B cell (primary cell): Measurements from ENCODE around the gene ZDHHC22.
A peak's percentile ranks its signal among the peaks of the same experiment; 100 is the strongest.

ENCODE experiments used
- EZH2 ChIP-seq: IDR thresholded peaks from 2 replicates; pipeline ENCODE4 v1.6.1; 2012; ENCODE audit warnings: borderline replicate concordance, low read depth, mild to moderate bottlenecking, moderate library complexity, low read length; ENCODE audit not compliant: insufficient read depth, poor library complexity, severe bottlenecking
- TF ChIP-seq, protein P1 (sequence below): fragments of 200-600 bp; IDR thresholded peaks from one replicate; pipeline ENCODE4 v1.8.0; 2022; ENCODE audit warnings: antibody characterized with exemption, mild to moderate bottlenecking

DNA sequence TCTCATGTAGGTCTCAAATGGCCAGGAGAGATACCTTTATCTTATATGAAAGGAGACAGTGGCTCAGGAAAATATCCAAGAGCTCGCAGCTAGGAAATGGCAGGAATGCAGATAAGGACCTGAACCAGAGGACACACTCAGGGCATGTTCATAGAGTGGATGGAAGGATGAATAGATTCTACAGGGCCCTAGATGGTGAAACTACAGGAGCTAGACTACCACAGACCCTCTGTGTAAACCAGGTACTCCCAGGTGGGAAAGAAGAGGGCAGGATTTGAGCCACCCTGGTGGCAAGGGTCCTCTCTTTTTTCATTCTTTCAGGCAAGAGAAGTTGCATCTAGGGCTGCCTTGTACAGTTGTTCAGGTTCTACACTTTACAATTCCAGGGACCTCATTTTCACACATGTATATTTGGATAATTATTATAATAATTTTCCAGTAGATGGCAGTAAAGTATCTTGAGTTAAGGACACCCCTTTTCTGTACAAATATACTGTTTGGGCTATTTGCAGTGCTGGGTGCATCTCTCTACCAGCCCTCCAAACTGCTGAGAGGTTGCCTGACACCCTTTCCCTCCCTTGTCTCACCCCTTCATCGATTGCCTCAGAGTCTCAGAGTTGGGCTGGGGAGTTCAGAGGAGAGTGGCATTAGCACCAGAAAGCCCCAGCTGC lies 10.5 kb upstream of the ZDHHC22 start:
- TF ChIP-seq, protein P1, sequence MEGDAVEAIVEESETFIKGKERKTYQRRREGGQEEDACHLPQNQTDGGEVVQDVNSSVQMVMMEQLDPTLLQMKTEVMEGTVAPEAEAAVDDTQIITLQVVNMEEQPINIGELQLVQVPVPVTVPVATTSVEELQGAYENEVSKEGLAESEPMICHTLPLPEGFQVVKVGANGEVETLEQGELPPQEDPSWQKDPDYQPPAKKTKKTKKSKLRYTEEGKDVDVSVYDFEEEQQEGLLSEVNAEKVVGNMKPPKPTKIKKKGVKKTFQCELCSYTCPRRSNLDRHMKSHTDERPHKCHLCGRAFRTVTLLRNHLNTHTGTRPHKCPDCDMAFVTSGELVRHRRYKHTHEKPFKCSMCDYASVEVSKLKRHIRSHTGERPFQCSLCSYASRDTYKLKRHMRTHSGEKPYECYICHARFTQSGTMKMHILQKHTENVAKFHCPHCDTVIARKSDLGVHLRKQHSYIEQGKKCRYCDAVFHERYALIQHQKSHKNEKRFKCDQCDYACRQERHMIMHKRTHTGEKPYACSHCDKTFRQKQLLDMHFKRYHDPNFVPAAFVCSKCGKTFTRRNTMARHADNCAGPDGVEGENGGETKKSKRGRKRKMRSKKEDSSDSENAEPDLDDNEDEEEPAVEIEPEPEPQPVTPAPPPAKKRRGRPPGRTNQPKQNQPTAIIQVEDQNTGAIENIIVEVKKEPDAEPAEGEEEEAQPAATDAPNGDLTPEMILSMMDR, result peak; percentile 31
- TF ChIP-seq EZH2, result no peak
